Glutamatergic neuron (in vitro differentiated cells): ENCODE measurements around the gene OSBPL2. TPM values are rescaled to one million over a fixed set of nuclear protein-coding genes. Genes with fewer than 3 reads are reported as not detected.

ENCODE experiments used
- DNase-seq: peaks from one replicate; pipeline ENCODE4 v3.0.0; 2022
- H3K27ac Mint-ChIP-seq: one replicate; pipeline ENCODE4 v1.8.0; 2020; ENCODE audit warnings: mild to moderate bottlenecking, mixed read lengths, inconsistent platforms; ENCODE audit not compliant: unreplicated experiment
- H3K27me3 Mint-ChIP-seq: one replicate; pipeline ENCODE4 v1.8.0; 2020; ENCODE audit warnings: mild to moderate bottlenecking, moderate library complexity, mixed read lengths, inconsistent platforms; ENCODE audit not compliant: unreplicated experiment
- H3K36me3 Mint-ChIP-seq: one replicate; pipeline ENCODE4 v1.8.0; 2020; ENCODE audit warnings: mild to moderate bottlenecking, mixed read lengths, inconsistent platforms; ENCODE audit not compliant: unreplicated experiment
- H3K4me1 Mint-ChIP-seq: one replicate; pipeline ENCODE4 v1.8.0; 2020; ENCODE audit warnings: mild to moderate bottlenecking, low read depth, mixed read lengths, inconsistent platforms; ENCODE audit not compliant: unreplicated experiment
- H3K4me3 Mint-ChIP-seq: one replicate; pipeline ENCODE4 v1.8.0; 2020; ENCODE audit warnings: mild to moderate bottlenecking, mixed read lengths, inconsistent platforms; ENCODE audit not compliant: unreplicated experiment
- H3K9me3 Mint-ChIP-seq: one replicate; pipeline ENCODE4 v1.8.0; 2020; ENCODE audit warnings: mild to moderate bottlenecking, moderate library complexity, mixed read lengths, inconsistent platforms; ENCODE audit not compliant: unreplicated experiment
- CTCF ChIP-seq: fragments of 200-600 bp; sonication (generic); IDR thresholded peaks from one replicate; pipeline ENCODE4 v1.5.0; 2021; ENCODE audit not compliant: partially characterized antibody, unreplicated experiment
- total RNA-seq: library from RNA; stranded (reverse); fragmentation: NEBNext Ultra II Directional; extraction: Animal tissue kit (Norgen Biotek cat#: 25700); gene quantifications from one replicate; pipeline ENCODE4 v1.2.1, GENCODE V29; 2021; ENCODE audit not compliant: unreplicated experiment

Gene OSBPL2
- total RNA-seq, 1 donor from 2014 or later: 42.6 TPM

GRCh38 chr20:62306414-62307187 is 68.3 kb downstream of the OSBPL2 start:
- Mint-ChIP-seq H3K4me1 (peaks cover 14% of the 10 kb centered on the region), H3K27me3 (peaks cover 5% of the 10 kb centered on the region), H3K36me3 (no peaks in the 10 kb centered on the region), H3K9me3 (peaks cover 13% of the 10 kb centered on the region), H3K27ac (peak overlapping the region; percentile 48), H3K4me3 (no peak overlapping the region)
- DNase-seq: no peak
- TF ChIP-seq CTCF: no peak

GRCh38 chr20:62307226-62308101 is 69.1 kb downstream of the OSBPL2 start:
- peaks cover 5% of the 10 kb centered on the region for H3K27me3 Mint-ChIP-seq
- no peak for TF ChIP-seq CTCF
- DNase-seq: no peak
- no peaks in the 10 kb centered on the region for H3K36me3 Mint-ChIP-seq
- no peak overlapping the region for H3K4me3 Mint-ChIP-seq
- peaks cover 11% of the 10 kb centered on the region for H3K9me3 Mint-ChIP-seq
- H3K4me1 Mint-ChIP-seq: peaks cover 14% of the 10 kb centered on the region
- H3K27ac Mint-ChIP-seq: no peak overlapping the region

- H3K9me3 Mint-ChIP-seq: peaks cover 11% of the 10 kb centered on the region
Measured at GRCh38 chr20:62308102-62308822, 69.9 kb downstream of the OSBPL2 start.

GRCh38 chr20:62309198-62309944 is 71.0 kb downstream of the OSBPL2 start:
- Mint-ChIP-seq H3K36me3 (no peaks in the 10 kb centered on the region), H3K9me3 (peaks cover 3% of the 10 kb centered on the region), H3K27me3 (peaks cover 5% of the 10 kb centered on the region), H3K4me3 (no peak overlapping the region), H3K27ac (peak overlapping the region; percentile 28), H3K4me1 (peaks cover 8% of the 10 kb centered on the region)
- DNase-seq: no peak
- no peak for TF ChIP-seq CTCF

More at GRCh38 chr20:62308102-62308822, 69.9 kb downstream of the OSBPL2 start:
- no peak for DNase-seq
- peaks cover 5% of the 10 kb centered on the region for H3K27me3 Mint-ChIP-seq
- no peaks in the 10 kb centered on the region for H3K36me3 Mint-ChIP-seq
- H3K4me1 Mint-ChIP-seq: peaks cover 14% of the 10 kb centered on the region
- H3K4me3 Mint-ChIP-seq: no peak overlapping the region
- TF ChIP-seq CTCF: no peak
- H3K27ac Mint-ChIP-seq: peak overlapping the region; percentile 33
